HG03460 (cell line): ENCODE results near the gene PDS5A.
"Not testable (repeated sequence)": the region's sequence is repeated elsewhere in the genome, so short reads cannot be mapped to it uniquely, and the experiment has no call there.

Experiments used
- ATAC-seq: cut with Tn5 transposase; IDR thresholded peaks from one replicate; pipeline ENCODE4 v1.9.1; 2021; ENCODE audit not compliant: unreplicated experiment

Gene PDS5A

GRCh38 chr4:39963656-39964055 lies 14.1 kb downstream of the PDS5A start:
- no peak for ATAC-seq

- no peak for ATAC-seq
Measured at GRCh38 chr4:39961311-39961877, 16.3 kb downstream of the PDS5A start.

- no peak for ATAC-seq
Measured at GRCh38 chr4:39950861-39951481, 26.7 kb downstream of the PDS5A start.

- ATAC-seq, result no peak
Measured at GRCh38 chr4:39947963-39948362, 29.7 kb downstream of the PDS5A start.

- no peak for ATAC-seq
Measured at GRCh38 chr4:39947417-39947816, 30.3 kb downstream of the PDS5A start.

- ATAC-seq, result not testable (repeated sequence)
Measured at GRCh38 chr4:39944245-39944644, 33.5 kb downstream of the PDS5A start.

- no peak for ATAC-seq
Measured at GRCh38 chr4:39942507-39942906, 35.2 kb downstream of the PDS5A start.

- ATAC-seq, result no peak
Measured at GRCh38 chr4:39941682-39942217, 36.0 kb downstream of the PDS5A start.

GRCh38 chr4:39937683-39938268 lies 39.9 kb downstream of the PDS5A start:
- peak; percentile 53 for ATAC-seq

GRCh38 chr4:39936565-39937418 lies 40.9 kb downstream of the PDS5A start:
- ATAC-seq, result no peak

- no peak for ATAC-seq
Measured at GRCh38 chr4:39933671-39934590, 43.8 kb downstream of the PDS5A start.

- ATAC-seq, result no peak
Measured at GRCh38 chr4:39932776-39933402, 44.8 kb downstream of the PDS5A start.

- no peak for ATAC-seq
Measured at GRCh38 chr4:39931441-39931901, 46.2 kb downstream of the PDS5A start.

GRCh38 chr4:39928538-39928937 lies 49.2 kb downstream of the PDS5A start:
- ATAC-seq, result no peak

GRCh38 chr4:39924014-39924413 lies 53.7 kb downstream of the PDS5A start:
- no peak for ATAC-seq

- ATAC-seq, result no peak
Measured at GRCh38 chr4:39922399-39922798, 55.3 kb downstream of the PDS5A start.

GRCh38 chr4:39913471-39913870 lies 64.2 kb downstream of the PDS5A start:
- no peak for ATAC-seq

GRCh38 chr4:39910064-39910463 lies 67.6 kb downstream of the PDS5A start:
- ATAC-seq, result no peak

- no peak for ATAC-seq
Measured at GRCh38 chr4:39908284-39908683, 69.4 kb downstream of the PDS5A start.

- no peak for ATAC-seq
Measured at GRCh38 chr4:39905656-39906055, 72.1 kb downstream of the PDS5A start.
